ENCODE results near the gene KCNIP2.

Gene KCNIP2

GRCh38 chr10:101858723-101859500, 15.3 kb upstream of the KCNIP2 start:
- TF ChIP-seq REST (IDR thresholded peaks at IDR 0.05; ENCODE audit: insufficient read depth in 1 of 2, low read depth in 2 of 2, low read length in 2 of 2) (no peak), FOXP2 (optimal IDR thresholded peaks at IDR 0.05; ENCODE audit: borderline replicate concordance, extremely low read depth, extremely low read length, insufficient read depth) (no peak), POLR2AphosphoS5 (IDR thresholded peaks at IDR 0.05; ENCODE audit: low read depth, low read length) (no peak), SIN3A (IDR thresholded peaks at IDR 0.05; ENCODE audit: borderline replicate concordance, insufficient read depth, low read length) (no peak)

- TF ChIP-seq FOXP2 (optimal IDR thresholded peaks at IDR 0.05; ENCODE audit: borderline replicate concordance, extremely low read depth, extremely low read length, insufficient read depth) (no peak), POLR2AphosphoS5 (IDR thresholded peaks at IDR 0.05; ENCODE audit: low read depth, low read length) (no peak), TAF1 (IDR thresholded peaks at IDR 0.05; ENCODE audit: borderline replicate concordance, insufficient read depth, low read length) (no peak), SIN3A (IDR thresholded peaks at IDR 0.05; ENCODE audit: borderline replicate concordance, insufficient read depth, low read length) (no peak), REST (IDR thresholded peaks at IDR 0.05; ENCODE audit: insufficient read depth in 1 of 2, low read depth in 2 of 2, low read length in 2 of 2) (no peak)
Observed at GRCh38 chr10:101857802-101858476, 14.3 kb upstream of the KCNIP2 start.

GRCh38 chr10:101856626-101857025, 13.0 kb upstream of the KCNIP2 start:
- TF ChIP-seq TAF1 (IDR thresholded peaks at IDR 0.05; ENCODE audit: borderline replicate concordance, insufficient read depth, low read length) (no peak), SIN3A (IDR thresholded peaks at IDR 0.05; ENCODE audit: borderline replicate concordance, insufficient read depth, low read length) (no peak), POLR2AphosphoS5 (IDR thresholded peaks at IDR 0.05; ENCODE audit: low read depth, low read length) (no peak), FOXP2 (optimal IDR thresholded peaks at IDR 0.05; ENCODE audit: borderline replicate concordance, extremely low read depth, extremely low read length, insufficient read depth) (no peak), REST (IDR thresholded peaks at IDR 0.05; ENCODE audit: insufficient read depth in 1 of 2, low read depth in 2 of 2, low read length in 2 of 2) (no peak)

- TF ChIP-seq FOXP2 (optimal IDR thresholded peaks at IDR 0.05; ENCODE audit: borderline replicate concordance, extremely low read depth, extremely low read length, insufficient read depth) (no peak), POLR2AphosphoS5 (IDR thresholded peaks at IDR 0.05; ENCODE audit: low read depth, low read length) (no peak)
Observed at GRCh38 chr10:101851411-101852116, 8.0 kb upstream of the KCNIP2 start.

- no peak for TF ChIP-seq FOXP2 (optimal IDR thresholded peaks at IDR 0.05; ENCODE audit: borderline replicate concordance, extremely low read depth, extremely low read length, insufficient read depth)
Observed at GRCh38 chr10:101850749-101851148, 7.1 kb upstream of the KCNIP2 start.

- TF ChIP-seq POLR2AphosphoS5 (IDR thresholded peaks at IDR 0.05; ENCODE audit: low read depth, low read length): no peak
- no peak for TF ChIP-seq SIN3A (IDR thresholded peaks at IDR 0.05; ENCODE audit: borderline replicate concordance, insufficient read depth, low read length)
- TF ChIP-seq REST (IDR thresholded peaks at IDR 0.05; ENCODE audit: insufficient read depth in 1 of 2, low read depth in 2 of 2, low read length in 2 of 2): no peak
Observed at GRCh38 chr10:101848894-101849351, 5.3 kb upstream of the KCNIP2 start.
